ENCODE measurements around the gene DGLUCY. TPM values are rescaled to one million over a fixed set of nuclear protein-coding genes. Genes with fewer than 3 reads are reported as not detected.

DGLUCY gene
- total and polyA plus RNA-seq, 10 donors = 24.1 to 134 (median 96.7) TPM

GRCh38 chr14:91270188-91270587, 156.3 kb downstream of the DGLUCY start:
- Histone ChIP-seq H3K27ac (no peak overlapping the region), H3K4me3 (no peak overlapping the region), H3K36me3 (peaks cover 0 to 59% (median 45%) of the 10 kb centered on the region in 6 donors), H3K27me3 (replicated peaks in 1 of 7) (peaks cover 0 to 2% (median 0%) of the 10 kb centered on the region in 7 donors), H3K9me3 (no peaks in the 10 kb centered on the region), H3K4me1 (peaks cover 0 to 14% (median 5%) of the 10 kb centered on the region in 6 donors)
- TF ChIP-seq POLR2A (IDR thresholded peaks at IDR 0.05) = no peak
- no peak for TF ChIP-seq POLR2AphosphoS5 (IDR thresholded peaks at IDR 0.05)
- no peak for TF ChIP-seq CTCF (IDR thresholded peaks at IDR 0.05 in 8 of 11, conservative IDR thresholded peaks at IDR 0.05 in 3 of 11)
- 93 to 98% (median 93%) methylated on average over 6 of the region's 6 CpGs for WGBS, 5 donors
- DNase-seq = no peak
- intact Hi-C loops (cut with DNase I; ENCODE audit: low total_unique reads) = no loop called here

- Histone ChIP-seq H3K9me3 (no peaks in the 10 kb centered on the region), H3K36me3 (peaks cover 0 to 64% (median 47%) of the 10 kb centered on the region in 6 donors), H3K4me1 (peaks cover 0 to 11% (median 5%) of the 10 kb centered on the region in 6 donors), H3K27ac (no peak overlapping the region), H3K4me3 (no peak overlapping the region), H3K27me3 (replicated peaks in 1 of 7) (no peaks in the 10 kb centered on the region)
- no peak for TF ChIP-seq CTCF (IDR thresholded peaks at IDR 0.05 in 8 of 11, conservative IDR thresholded peaks at IDR 0.05 in 3 of 11)
- TF ChIP-seq POLR2A (IDR thresholded peaks at IDR 0.05) = no peak
- no peak for TF ChIP-seq POLR2AphosphoS5 (IDR thresholded peaks at IDR 0.05)
- no peak for DNase-seq
- intact Hi-C loops (cut with DNase I; ENCODE audit: low total_unique reads) = no loop called here
- 58 to 77% (median 64%) methylated on average over 5 to 8 of the region's 8 CpGs for WGBS, 5 donors
Observed at GRCh38 chr14:91270619-91271018, 156.7 kb downstream of the DGLUCY start.

GRCh38 chr14:91271639-91272038, 157.8 kb downstream of the DGLUCY start:
- Histone ChIP-seq H3K27me3 (replicated peaks in 1 of 7) (no peaks in the 10 kb centered on the region), H3K9me3 (no peaks in the 10 kb centered on the region), H3K36me3 (peaks cover 0 to 74% (median 54%) of the 10 kb centered on the region in 6 donors), H3K4me3 (no peak overlapping the region), H3K27ac (peak overlapping the region in 1 of 8 donors; percentile 8), H3K4me1 (peaks cover 0 to 11% (median 5%) of the 10 kb centered on the region in 6 donors)
- TF ChIP-seq CTCF (IDR thresholded peaks at IDR 0.05 in 8 of 11, conservative IDR thresholded peaks at IDR 0.05 in 3 of 11) = no peak
- peak in 1 of 3 donors; percentile 59 for TF ChIP-seq POLR2AphosphoS5 (IDR thresholded peaks at IDR 0.05)
- DNase-seq = no peak
- intact Hi-C loops (cut with DNase I; ENCODE audit: low total_unique reads) = no loop called here
- WGBS, 5 donors = 87 to 96% (median 94%) methylated on average over 9 of the region's 9 CpGs

GRCh38 chr14:91272341-91273272, 158.7 kb downstream of the DGLUCY start:
- Histone ChIP-seq H3K9me3 (no peaks in the 10 kb centered on the region), H3K4me3 (no peak overlapping the region), H3K4me1 (peaks cover 0 to 11% (median 5%) of the 10 kb centered on the region in 6 donors), H3K27me3 (replicated peaks in 1 of 7) (no peaks in the 10 kb centered on the region), H3K36me3 (peaks cover 0 to 84% (median 64%) of the 10 kb centered on the region in 6 donors), H3K27ac (peak overlapping the region in 1 of 8 donors; percentile 8)
- no peak for DNase-seq
- no peak for TF ChIP-seq CTCF (IDR thresholded peaks at IDR 0.05 in 8 of 11, conservative IDR thresholded peaks at IDR 0.05 in 3 of 11)
- TF ChIP-seq POLR2AphosphoS5 (IDR thresholded peaks at IDR 0.05) = peak in 1 of 3 donors; percentile 56
- no peak for TF ChIP-seq POLR2A (IDR thresholded peaks at IDR 0.05)
- WGBS, 5 donors = 93 to 96% (median 95%) methylated on average over 22 to 43 of the region's 43 CpGs
- intact Hi-C loops (cut with DNase I; ENCODE audit: low total_unique reads) = no loop called here

Measured in spleen (tissue), 11 donors.